ENCODE results near the gene DYSF. TPM values are rescaled to one million over a fixed set of nuclear protein-coding genes. Genes with fewer than 3 reads are reported as not detected.
A peak's percentile ranks its signal among the peaks of the same experiment; 100 is the strongest.

The DYSF gene
- total RNA-seq, 1 experiment from 2014 or later, result 5.5 TPM

GRCh38 chr2:71671203-71671854 lies 218.0 kb downstream of the DYSF start:
- H3K27ac Mint-ChIP-seq, result peak overlapping the region in 1 of 3 experiments; percentile 24; a peak in 3 of 7 replicates
- H3K23me2 ChIP-seq (ENCODE audit: insufficient read length, low read depth, low read length, poor library complexity, severe bottlenecking), result peaks cover 3% of the 10 kb centered on the region
- WGBS (ENCODE audit: extremely low coverage, insufficient read length, low lambda C conversion rate), result no CpG with 5 or more reads among the region's 6 CpGs

More at GRCh38 chr2:71671203-71671854, 218.0 kb downstream of the DYSF start:
- H3K36me3 Mint-ChIP-seq (ENCODE audit: insufficient read depth in 1 of 3, low read depth in 3 of 3), result no peaks in the 10 kb centered on the region; a peak in 3 of 7 replicates
- no peak overlapping the region for H4K8ac ChIP-seq (replicated peaks; ENCODE audit: insufficient read length, low read depth, low read length)
- peak; percentile 13 for DNase-seq
- H3K79me1 ChIP-seq (ENCODE audit: insufficient read depth, low read depth, low read length, poor library complexity, severe bottlenecking), result no peaks in the 10 kb centered on the region
- peaks cover 0 to 3% of the 10 kb centered on the region in 2 experiments; a peak in 1 of 4 replicates for H3K4me1 Mint-ChIP-seq
- H3K14ac ChIP-seq (ENCODE audit: insufficient read depth, low read length), result no peak overlapping the region
- H3K4me3 Mint-ChIP-seq, result no peak overlapping the region
- no peak overlapping the region for H2BK20ac ChIP-seq (ENCODE audit: low read depth, low read length, poor library complexity, severe bottlenecking)
- no peaks in the 10 kb centered on the region for H3K27me3 ChIP-seq (ENCODE audit: insufficient read depth, low read length)
- no peak overlapping the region for H3K23ac ChIP-seq (ENCODE audit: insufficient read length, low read depth, low read length)
- no peak overlapping the region for H4K91ac ChIP-seq (ENCODE audit: insufficient read length, low read depth, low read length)
- H3K9me3 ChIP-seq (ENCODE audit: control insufficient read depth, low read depth, low read length), result no peaks in the 10 kb centered on the region
- no peak overlapping the region for H3K4me2 ChIP-seq (ENCODE audit: insufficient read depth, insufficient read length, low read length)
- no peak overlapping the region for H3K27ac ChIP-seq (ENCODE audit: insufficient read length, low read depth, low read length)
- H2BK5ac ChIP-seq (ENCODE audit: insufficient read length, low read length), result no peak overlapping the region
- no peak overlapping the region for H2AK5ac ChIP-seq (ENCODE audit: insufficient read length, low read length)
- H2BK12ac ChIP-seq (ENCODE audit: insufficient read length, low read depth, low read length), result no peak overlapping the region
- no peaks in the 10 kb centered on the region for H3K4me1 ChIP-seq (ENCODE audit: insufficient read depth, low read length)
- no peak overlapping the region for H4K5ac ChIP-seq (ENCODE audit: insufficient read length, low read depth, low read length)
- no peak overlapping the region for H2BK15ac ChIP-seq (ENCODE audit: low read depth, low read length)
- H3T11ph ChIP-seq (ENCODE audit: low read length), result no peak overlapping the region
- H3K9me3 Mint-ChIP-seq, result no peaks in the 10 kb centered on the region
- H2AFZ ChIP-seq (ENCODE audit: low read length), result no peak overlapping the region
- no peak overlapping the region for H3K18ac ChIP-seq (ENCODE audit: insufficient read length, low read depth, low read length)
- H2BK120ac ChIP-seq (ENCODE audit: low read depth, low read length, poor library complexity, severe bottlenecking), result no peak overlapping the region
- TF ChIP-seq, protein P1, sequence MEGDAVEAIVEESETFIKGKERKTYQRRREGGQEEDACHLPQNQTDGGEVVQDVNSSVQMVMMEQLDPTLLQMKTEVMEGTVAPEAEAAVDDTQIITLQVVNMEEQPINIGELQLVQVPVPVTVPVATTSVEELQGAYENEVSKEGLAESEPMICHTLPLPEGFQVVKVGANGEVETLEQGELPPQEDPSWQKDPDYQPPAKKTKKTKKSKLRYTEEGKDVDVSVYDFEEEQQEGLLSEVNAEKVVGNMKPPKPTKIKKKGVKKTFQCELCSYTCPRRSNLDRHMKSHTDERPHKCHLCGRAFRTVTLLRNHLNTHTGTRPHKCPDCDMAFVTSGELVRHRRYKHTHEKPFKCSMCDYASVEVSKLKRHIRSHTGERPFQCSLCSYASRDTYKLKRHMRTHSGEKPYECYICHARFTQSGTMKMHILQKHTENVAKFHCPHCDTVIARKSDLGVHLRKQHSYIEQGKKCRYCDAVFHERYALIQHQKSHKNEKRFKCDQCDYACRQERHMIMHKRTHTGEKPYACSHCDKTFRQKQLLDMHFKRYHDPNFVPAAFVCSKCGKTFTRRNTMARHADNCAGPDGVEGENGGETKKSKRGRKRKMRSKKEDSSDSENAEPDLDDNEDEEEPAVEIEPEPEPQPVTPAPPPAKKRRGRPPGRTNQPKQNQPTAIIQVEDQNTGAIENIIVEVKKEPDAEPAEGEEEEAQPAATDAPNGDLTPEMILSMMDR (conservative IDR thresholded peaks at IDR 0.05), result no peak
- no peak overlapping the region for H3K4ac ChIP-seq (ENCODE audit: low read depth, low read length)
- H3K56ac ChIP-seq (ENCODE audit: insufficient read length, low read depth, low read length), result no peak overlapping the region
- H4K20me1 ChIP-seq (ENCODE audit: control insufficient read depth, insufficient read depth, insufficient read length), result no peaks in the 10 kb centered on the region
- no peaks in the 10 kb centered on the region for H3K27me3 Mint-ChIP-seq (ENCODE audit: low read depth)
- H3K9ac ChIP-seq (ENCODE audit: extremely low read depth, insufficient read length, low read length), result no peak overlapping the region
- no peaks in the 10 kb centered on the region for H3K79me2 ChIP-seq (ENCODE audit: insufficient read depth, low read length)

All from H9 (cell line).